Activated CD4-positive, alpha-beta T cell treated with anti-CD3 and anti-CD28 coated beads, Interleukin-2, amount 10 ng/mL, durations not matched to agents 24 days and 14 days (primary cell): ENCODE results near the gene ZCCHC14. TPM values are rescaled to one million over a fixed set of nuclear protein-coding genes. Genes with fewer than 3 reads are reported as not detected.

ENCODE experiments used
- DNase-seq: peaks from one replicate; pipeline ENCODE4 v3.0.0; 2022
- H3K27ac Mint-ChIP-seq: one replicate; pipeline ENCODE4 v1.8.0; 2022; ENCODE audit warnings: mild to moderate bottlenecking, mixed read lengths
- H3K27me3 Mint-ChIP-seq: one replicate; pipeline ENCODE4 v1.8.0; 2022; ENCODE audit warnings: mixed read lengths
- H3K36me3 Mint-ChIP-seq: one replicate; pipeline ENCODE4 v1.8.0; 2022; ENCODE audit warnings: low read depth, mild to moderate bottlenecking, mixed read lengths
- H3K4me1 Mint-ChIP-seq: one replicate; pipeline ENCODE4 v1.8.0; 2021; ENCODE audit warnings: mixed read lengths
- H3K4me3 Mint-ChIP-seq: one replicate; pipeline ENCODE4 v1.8.0; 2022; ENCODE audit warnings: mild to moderate bottlenecking, moderate library complexity, mixed read lengths
- H3K9me3 Mint-ChIP-seq: one replicate; pipeline ENCODE4 v1.8.0; 2021; ENCODE audit warnings: mixed read lengths
- intact Hi-C: fragments of 100-400 bp; cut with micrococcal nuclease; formaldehyde crosslinking; loops from one replicate; pipeline ENCODE4 v1.15.1; 2023
- total RNA-seq: library from RNA; stranded (reverse); gene quantifications from 2 replicates; pipeline ENCODE4 v1.2.3, GENCODE V29; 2022

ZCCHC14 gene
- total RNA-seq, 1 donor from 2014 or later, result 12.0 TPM

DNA sequence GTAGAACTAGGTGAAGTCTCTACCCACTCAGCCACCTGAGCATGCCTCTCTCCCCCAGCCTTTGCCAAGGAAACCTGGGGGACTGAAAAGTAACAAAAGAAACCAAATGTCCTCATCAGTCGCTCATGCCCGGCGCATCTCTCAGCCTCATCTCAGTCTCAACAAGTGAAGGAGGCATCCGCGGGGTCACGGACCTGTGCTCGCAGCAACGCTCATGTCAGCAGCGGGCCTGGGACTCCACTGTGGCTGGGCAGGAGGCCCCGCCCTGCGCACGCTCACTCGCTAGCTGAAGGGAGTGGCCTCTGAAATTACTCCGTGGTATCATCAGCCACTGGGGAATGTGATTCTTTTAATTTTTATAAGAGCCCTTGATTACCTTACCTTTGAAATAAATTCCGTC is 69.4 kb downstream of the ZCCHC14 start:
- Mint-ChIP-seq H3K4me3 (no peak overlapping the region), H3K27me3 (no peaks in the 10 kb centered on the region), H3K36me3 (peaks cover 2% of the 10 kb centered on the region), H3K27ac (no peak overlapping the region), H3K4me1 (peaks cover 2% of the 10 kb centered on the region), H3K9me3 (no peaks in the 10 kb centered on the region)
- DNase-seq, result no peak
- intact Hi-C loops, result no loop called here

DNA sequence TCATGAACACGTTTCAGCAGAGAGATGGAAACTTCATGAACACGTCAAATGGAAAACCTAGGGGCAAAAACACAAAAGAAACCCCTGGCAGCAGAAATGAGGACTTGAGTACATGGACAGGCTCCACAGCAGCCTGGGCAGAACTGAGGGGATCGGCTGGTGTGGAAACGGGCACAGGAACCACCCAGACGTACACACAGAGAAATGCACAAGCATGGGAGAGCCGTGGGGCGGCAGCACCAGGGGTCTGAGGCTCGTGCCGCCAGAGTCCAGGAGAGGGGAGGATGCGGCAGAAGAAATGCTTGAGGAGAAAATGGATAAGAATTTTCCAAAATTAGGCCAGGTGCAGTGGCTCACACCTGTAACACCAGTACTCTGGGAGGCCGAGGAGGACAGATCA is 70.7 kb downstream of the ZCCHC14 start:
- intact Hi-C loops, result no loop called here
- Mint-ChIP-seq H3K27me3 (no peaks in the 10 kb centered on the region), H3K9me3 (no peaks in the 10 kb centered on the region), H3K4me3 (no peak overlapping the region), H3K27ac (no peak overlapping the region), H3K36me3 (peaks cover 2% of the 10 kb centered on the region), H3K4me1 (peaks cover 2% of the 10 kb centered on the region)
- no peak for DNase-seq

DNA sequence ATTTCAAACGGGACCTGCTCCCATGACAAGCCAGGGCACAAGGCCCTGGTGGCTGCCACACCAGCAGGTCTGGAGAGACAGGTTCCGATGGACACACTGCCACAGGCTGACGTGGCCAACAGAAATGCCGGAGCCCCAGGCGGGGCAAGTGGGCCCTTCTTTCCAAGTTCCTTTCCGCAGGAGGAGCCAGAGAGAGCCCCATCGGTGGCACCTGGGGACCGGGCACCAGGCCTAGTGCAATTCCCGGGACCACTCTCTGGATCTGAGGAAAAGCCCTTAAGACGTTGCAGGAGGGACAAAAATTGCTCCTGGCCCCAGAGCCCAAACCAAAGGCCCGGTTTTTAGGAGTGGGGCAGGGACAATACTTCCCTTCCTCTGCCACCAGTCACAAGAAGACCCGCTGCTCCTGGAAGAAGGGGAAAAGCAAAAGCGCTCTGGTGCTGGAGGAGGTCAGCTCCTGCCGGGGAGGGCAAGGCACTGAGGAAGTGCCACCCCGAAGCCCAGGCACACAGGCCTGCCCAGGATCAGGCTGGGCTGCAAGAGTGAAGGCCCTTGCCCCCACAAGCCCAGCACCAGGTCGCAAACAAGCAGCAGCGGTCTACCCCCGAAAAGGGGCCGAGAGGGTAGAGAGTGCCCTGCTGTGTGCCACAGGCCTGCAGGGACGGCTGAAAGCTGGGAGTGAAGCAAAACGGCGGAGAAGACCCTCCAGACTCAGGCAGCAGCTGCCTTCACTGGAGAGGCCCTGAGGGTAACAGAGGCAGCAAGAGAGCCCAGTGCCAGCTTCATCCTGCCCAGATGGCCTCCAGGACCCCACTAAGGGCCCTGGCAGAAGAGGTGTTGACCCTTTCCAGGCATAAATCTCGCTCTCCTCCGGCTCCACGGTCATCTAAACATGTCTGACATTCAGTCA is 71.6 kb downstream of the ZCCHC14 start:
- Mint-ChIP-seq H3K4me1 (peaks cover 2% of the 10 kb centered on the region), H3K36me3 (peaks cover 2% of the 10 kb centered on the region), H3K27ac (no peak overlapping the region), H3K4me3 (no peak overlapping the region), H3K9me3 (no peaks in the 10 kb centered on the region), H3K27me3 (no peaks in the 10 kb centered on the region)
- DNase-seq, result no peak
- intact Hi-C loops, result no loop called here

DNA sequence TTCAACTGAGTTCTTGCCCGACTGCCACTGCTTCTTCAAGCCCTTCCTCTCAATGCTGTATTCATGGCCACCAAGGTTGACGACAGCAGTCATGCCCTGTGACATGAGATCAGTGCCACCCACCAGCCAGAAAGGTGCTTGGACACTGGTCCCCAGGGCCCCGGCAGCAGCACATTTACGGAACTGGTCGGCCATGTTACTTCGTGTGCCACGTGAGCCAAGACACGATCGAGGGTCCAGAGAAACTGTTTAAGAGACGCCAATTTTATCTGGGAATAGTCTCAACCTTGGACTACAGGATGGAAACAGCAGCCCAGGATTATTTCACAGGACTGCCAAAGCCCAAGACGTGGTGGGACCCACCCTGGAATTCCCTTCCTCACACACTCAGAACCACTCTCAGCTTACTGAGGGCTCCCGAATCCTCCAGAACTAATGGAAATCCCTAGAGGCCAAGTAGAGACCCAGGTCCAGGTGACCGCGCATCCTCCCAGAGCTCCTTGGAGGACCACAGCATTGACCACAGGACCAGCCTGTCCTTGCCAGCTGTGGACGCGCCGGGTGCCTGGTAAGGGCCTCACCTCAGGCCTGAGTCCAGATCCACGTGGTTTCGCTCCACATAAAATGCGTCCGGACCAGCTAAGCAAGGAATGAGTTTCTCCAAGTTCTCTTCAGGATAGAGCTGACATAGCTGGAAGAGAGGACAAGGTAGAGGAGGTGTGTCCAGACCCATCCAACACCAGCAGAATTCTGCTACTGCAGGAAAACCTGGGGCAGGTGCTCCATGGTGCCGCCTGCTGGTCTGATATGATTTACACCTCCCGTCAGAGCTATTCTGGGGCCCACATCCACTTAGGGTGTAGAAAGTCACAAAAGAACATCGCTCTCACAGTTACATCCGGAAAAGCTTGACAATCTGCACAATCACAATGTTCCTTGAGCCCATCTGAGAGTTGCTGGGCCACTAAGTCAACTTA is 72.5 kb downstream of the ZCCHC14 start:
- no peak overlapping the region for H3K4me3 Mint-ChIP-seq
- H3K9me3 Mint-ChIP-seq, result no peaks in the 10 kb centered on the region
- no peaks in the 10 kb centered on the region for H3K27me3 Mint-ChIP-seq
- H3K4me1 Mint-ChIP-seq, result no peaks in the 10 kb centered on the region
- H3K36me3 Mint-ChIP-seq, result peaks cover 2% of the 10 kb centered on the region
- no peak overlapping the region for H3K27ac Mint-ChIP-seq
- DNase-seq, result no peak
- intact Hi-C loops, result no loop called here

DNA sequence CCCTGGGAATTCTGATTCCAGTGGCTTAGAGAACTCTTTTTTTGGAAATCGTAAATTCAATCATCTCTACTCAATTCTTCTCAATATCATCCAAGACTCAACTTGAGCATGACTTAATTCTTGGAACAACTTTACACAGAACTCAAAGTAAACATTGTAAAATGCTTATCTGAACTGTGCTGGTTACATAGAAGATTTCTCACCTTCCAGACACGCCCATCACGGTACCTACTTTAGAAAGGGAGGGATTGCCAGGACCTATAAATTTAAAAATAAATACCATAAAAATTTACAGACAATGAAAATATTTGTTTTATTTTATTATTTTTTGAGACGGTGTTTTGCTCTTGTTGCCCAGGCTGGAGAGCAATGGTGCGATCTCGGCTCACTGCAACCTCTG is 74.2 kb downstream of the ZCCHC14 start:
- DNase-seq, result no peak
- Mint-ChIP-seq H3K4me1 (no peaks in the 10 kb centered on the region), H3K27ac (no peak overlapping the region), H3K9me3 (no peaks in the 10 kb centered on the region), H3K36me3 (peaks cover 2% of the 10 kb centered on the region), H3K27me3 (no peaks in the 10 kb centered on the region), H3K4me3 (no peak overlapping the region)
- intact Hi-C loops, result no loop called here

DNA sequence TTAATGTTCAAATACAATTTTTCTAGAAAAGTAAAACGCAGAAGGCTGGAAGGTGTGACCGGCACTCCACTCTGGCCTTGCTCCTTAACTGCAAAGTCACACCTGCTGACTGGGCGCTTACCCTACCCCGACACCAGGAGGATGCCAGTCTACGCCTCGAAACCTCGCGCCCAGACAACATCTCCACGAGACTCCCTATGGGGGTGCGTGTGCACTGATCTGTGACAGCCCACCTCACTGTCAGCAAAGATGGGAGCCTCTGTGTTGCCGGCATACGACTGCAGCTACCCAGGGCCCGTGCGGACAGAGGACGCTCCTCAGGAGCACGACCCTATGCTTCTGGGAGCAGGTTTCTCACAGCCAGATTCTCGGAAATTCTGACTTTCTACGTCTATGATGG is 74.6 kb downstream of the ZCCHC14 start:
- H3K36me3 Mint-ChIP-seq, result peaks cover 4% of the 10 kb centered on the region
- no peaks in the 10 kb centered on the region for H3K4me1 Mint-ChIP-seq
- intact Hi-C loops, result no loop called here
- H3K27me3 Mint-ChIP-seq, result no peaks in the 10 kb centered on the region
- no peaks in the 10 kb centered on the region for H3K9me3 Mint-ChIP-seq
- no peak overlapping the region for H3K4me3 Mint-ChIP-seq
- no peak for DNase-seq
- H3K27ac Mint-ChIP-seq, result no peak overlapping the region

DNA sequence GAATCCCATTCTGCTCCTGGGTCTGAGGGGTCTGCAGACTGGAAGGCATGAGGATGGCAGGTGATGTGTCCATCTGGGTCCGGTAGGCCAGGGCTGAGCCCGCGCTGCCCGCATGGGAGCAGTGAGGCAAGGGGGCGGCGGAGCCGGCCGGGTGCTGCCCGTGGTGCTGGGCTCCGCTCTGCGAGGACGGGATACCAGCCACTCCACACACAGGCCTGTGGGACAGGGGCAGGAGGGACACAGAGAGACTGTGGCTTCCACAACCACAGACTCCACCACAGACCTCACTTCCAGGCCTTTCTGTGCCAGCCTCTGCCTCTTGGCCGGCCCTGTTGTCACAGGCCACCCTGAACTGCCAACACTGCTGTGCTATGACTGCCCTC is 75.3 kb downstream of the ZCCHC14 start:
- intact Hi-C loops, result no loop called here
- no peaks in the 10 kb centered on the region for H3K27me3 Mint-ChIP-seq
- H3K36me3 Mint-ChIP-seq, result peaks cover 5% of the 10 kb centered on the region
- DNase-seq, result no peak
- no peaks in the 10 kb centered on the region for H3K4me1 Mint-ChIP-seq
- H3K9me3 Mint-ChIP-seq, result no peaks in the 10 kb centered on the region
- H3K4me3 Mint-ChIP-seq, result no peak overlapping the region
- H3K27ac Mint-ChIP-seq, result no peak overlapping the region

DNA sequence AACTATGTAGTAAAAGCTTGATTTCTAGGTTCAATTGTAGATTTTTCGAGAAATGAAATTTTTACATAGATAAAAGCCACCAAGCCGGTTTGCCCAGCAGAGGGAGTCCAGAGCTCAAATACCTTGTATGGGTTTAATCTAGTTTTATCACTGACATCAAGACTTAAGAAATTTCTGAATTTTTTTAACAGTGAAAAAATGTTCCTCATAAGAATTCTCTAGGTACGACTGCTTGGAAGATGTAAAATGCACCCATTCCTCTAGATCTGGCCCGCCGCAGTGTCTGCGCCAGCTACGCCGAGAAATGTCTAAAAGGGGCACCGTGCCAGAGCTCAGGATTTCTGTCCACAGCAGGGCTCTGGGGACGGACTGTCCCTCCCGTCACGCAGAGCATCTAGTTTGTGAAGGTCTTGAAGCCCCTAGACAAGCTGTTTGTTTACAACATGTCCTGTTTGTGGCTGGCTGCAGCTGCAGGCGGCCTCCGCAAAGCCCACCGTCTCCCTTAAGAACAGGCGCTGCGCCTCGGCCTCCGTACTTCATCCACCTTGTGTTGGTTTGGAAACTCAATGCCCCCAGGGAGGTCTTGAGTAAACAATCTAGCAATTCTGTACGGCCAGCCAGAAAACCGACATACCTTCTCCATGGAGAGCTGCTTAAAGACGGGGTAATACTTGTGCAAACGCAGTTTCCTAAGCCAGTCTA is 75.8 kb downstream of the ZCCHC14 start:
- Mint-ChIP-seq H3K4me1 (no peaks in the 10 kb centered on the region), H3K9me3 (no peaks in the 10 kb centered on the region), H3K27ac (no peak overlapping the region), H3K27me3 (no peaks in the 10 kb centered on the region), H3K36me3 (peaks cover 5% of the 10 kb centered on the region), H3K4me3 (no peak overlapping the region)
- DNase-seq, result peak; percentile 68
- intact Hi-C loops, result loop anchor here (1.0 kb wide), 1 partner anchor 218 kb away; no protein-coding TSS in a partner anchor

DNA sequence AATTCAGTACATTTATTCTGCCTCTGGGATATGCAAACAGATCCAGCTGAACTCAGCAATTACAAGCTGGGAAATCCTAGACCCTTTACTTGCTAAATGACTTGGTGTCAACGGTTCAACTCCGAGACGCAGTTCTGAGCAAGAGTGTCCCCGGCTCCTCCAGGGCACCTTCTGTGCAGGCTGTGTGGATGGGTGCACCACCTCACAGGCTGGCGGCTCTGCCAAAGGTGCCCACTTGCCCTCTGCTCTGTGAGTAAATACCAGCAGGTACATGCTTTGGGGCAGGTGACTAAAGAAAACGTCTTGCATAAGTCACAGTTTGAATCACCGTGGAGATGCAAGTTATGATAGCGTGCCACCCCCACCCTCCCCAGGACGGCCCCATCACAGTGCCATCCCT is 77.4 kb downstream of the ZCCHC14 start:
- H3K27me3 Mint-ChIP-seq, result no peaks in the 10 kb centered on the region
- H3K9me3 Mint-ChIP-seq, result no peaks in the 10 kb centered on the region
- H3K4me1 Mint-ChIP-seq, result no peaks in the 10 kb centered on the region
- H3K27ac Mint-ChIP-seq, result no peak overlapping the region
- H3K36me3 Mint-ChIP-seq, result peaks cover 7% of the 10 kb centered on the region
- no peak overlapping the region for H3K4me3 Mint-ChIP-seq
- no peak for DNase-seq
- intact Hi-C loops, result no loop called here

DNA sequence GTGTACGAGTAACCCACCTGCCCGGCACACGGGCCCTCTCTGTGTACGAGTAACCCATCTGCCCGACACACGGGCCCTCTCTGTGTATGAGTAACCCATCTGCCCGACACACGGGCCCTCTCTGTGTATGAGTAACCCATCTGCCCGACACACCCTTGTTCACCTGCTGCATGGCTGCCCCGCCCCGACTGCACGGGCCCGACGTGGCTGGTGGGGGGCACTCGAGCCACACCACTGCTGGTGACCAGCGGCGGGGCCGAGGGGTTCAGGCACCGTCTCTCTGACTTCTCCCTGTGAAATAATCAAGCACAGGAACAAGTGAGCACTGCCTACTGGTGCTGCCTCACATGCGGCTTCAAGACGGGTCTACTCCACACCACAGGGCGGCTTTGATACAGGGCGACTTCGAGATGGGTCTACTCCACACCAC is 78.6 kb downstream of the ZCCHC14 start:
- Mint-ChIP-seq H3K4me3 (no peak overlapping the region), H3K4me1 (no peaks in the 10 kb centered on the region), H3K27ac (no peak overlapping the region), H3K36me3 (peaks cover 7% of the 10 kb centered on the region), H3K9me3 (no peaks in the 10 kb centered on the region), H3K27me3 (no peaks in the 10 kb centered on the region)
- DNase-seq, result no peak
- intact Hi-C loops, result no loop called here

DNA sequence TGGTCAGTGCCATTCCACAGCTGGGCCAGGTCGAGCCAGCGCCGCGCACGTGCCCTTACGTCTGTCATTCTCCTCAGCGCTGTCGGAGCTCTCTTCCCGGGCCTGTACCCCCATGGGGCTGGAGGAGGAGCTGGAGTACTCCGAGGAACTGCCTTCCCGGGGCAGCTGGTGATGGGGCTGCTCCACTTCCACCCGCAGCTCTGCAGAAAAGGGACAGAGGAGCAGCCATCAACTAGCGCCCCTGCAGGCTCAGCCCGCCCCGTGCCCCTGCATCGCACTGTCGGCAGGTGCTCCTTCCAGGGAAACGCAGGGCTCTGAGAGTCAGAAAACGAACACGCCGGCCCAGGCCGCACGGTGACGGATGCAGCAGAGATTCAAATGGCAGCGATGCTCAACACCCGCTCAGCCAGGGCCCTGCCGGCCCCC is 79.8 kb downstream of the ZCCHC14 start:
- intact Hi-C loops, result no loop called here
- no peaks in the 10 kb centered on the region for H3K9me3 Mint-ChIP-seq
- H3K27me3 Mint-ChIP-seq, result no peaks in the 10 kb centered on the region
- no peaks in the 10 kb centered on the region for H3K4me1 Mint-ChIP-seq
- DNase-seq, result no peak
- H3K4me3 Mint-ChIP-seq, result no peak overlapping the region
- peaks cover 7% of the 10 kb centered on the region for H3K36me3 Mint-ChIP-seq
- H3K27ac Mint-ChIP-seq, result no peak overlapping the region

DNA sequence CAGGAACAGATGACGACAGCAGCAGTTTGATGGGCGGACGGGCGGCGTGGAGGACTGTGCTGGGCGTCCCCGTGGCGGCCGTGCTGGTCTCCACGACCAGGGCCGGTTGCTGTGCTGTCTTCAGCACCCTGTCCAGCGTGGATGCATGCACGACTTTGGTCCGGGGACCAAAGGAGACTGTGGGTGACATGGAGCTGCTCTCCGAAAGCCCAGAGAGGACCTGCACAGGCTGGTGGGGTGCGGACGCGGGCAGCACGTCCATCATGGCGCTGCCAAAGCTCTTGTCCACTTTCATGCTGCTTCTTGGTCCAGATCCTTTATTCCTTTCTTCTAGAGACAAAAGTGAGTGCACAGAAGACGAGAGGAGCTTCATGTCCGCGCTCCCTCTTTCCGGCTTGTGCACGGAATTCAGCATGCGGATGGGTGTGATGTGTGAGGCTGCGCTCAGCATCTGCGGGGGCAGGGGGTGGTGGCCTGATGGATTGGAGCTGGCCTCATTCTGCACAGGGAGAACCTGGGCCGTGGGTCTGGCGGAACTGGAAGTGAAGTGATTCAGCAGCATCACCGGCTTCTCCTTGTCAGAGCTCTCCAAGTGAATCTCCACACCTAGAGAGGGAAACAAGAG is 80.3 kb downstream of the ZCCHC14 start:
- no peak for DNase-seq
- Mint-ChIP-seq H3K4me3 (no peak overlapping the region), H3K27ac (no peak overlapping the region), H3K9me3 (no peaks in the 10 kb centered on the region), H3K4me1 (no peaks in the 10 kb centered on the region), H3K36me3 (peaks cover 8% of the 10 kb centered on the region), H3K27me3 (no peaks in the 10 kb centered on the region)
- intact Hi-C loops, result no loop called here
